A549 treated with GW870086 at 1 μM for 4 hours (cell line): ENCODE results near the gene PHF2. TPM values are rescaled to one million over a fixed set of nuclear protein-coding genes. Genes with fewer than 3 reads are reported as not detected.

Source experiments
- total RNA-seq: library from RNA; stranded (reverse); fragments of 200-300 nt; extraction: Qiagen RNA extraction; gene quantifications from 5 replicates; pipeline ENCODE4 v1.2.3, GENCODE V29; 2022; ENCODE audit warnings: low read depth

Gene PHF2
- 13.9 to 17.5 TPM (median 15.8 TPM) in 5 replicates for total RNA-seq

GRCh38 chr9:93576258-93577077 is at the start of gene PHF2:
TSS of gene PHF2 (plus strand) at chr9:93576584. CDS start at chr9:93576774, 190 bp downstream.

Other genes starting within 250 kb of the PHF2 start
- gene FAM120A, start 124.9 kb upstream of the PHF2 start, total RNA-seq = 62.6 to 84.7 TPM (median 76.5 TPM) in 5 replicates
- gene FAM120AOS, start 123.0 kb upstream of the PHF2 start, total RNA-seq = 46.1 to 49.6 TPM (median 48.2 TPM) in 5 replicates